Stimulated activated CD4-positive, alpha-beta T cell treated with anti-CD3 and anti-CD28 coated beads, TNF-alpha, amount 100 ng/mL, for 1 hour (primary cell): ENCODE results near the gene TPI1.
A peak's percentile ranks its signal among the peaks of the same experiment; 100 is the strongest.
"Not testable (repeated sequence)": the region's sequence is repeated elsewhere in the genome, so short reads cannot be mapped to it uniquely, and the experiment has no call there.

Experiments
- DNase-seq, 3 donors: peaks; one replicate each; pipeline ENCODE4 v3.0.0-alpha.2; 2020; ENCODE audit warnings: low read depth in 3 of 3, low spot score in 1 of 3

The TPI1 gene

GRCh38 chr12:6868211-6869048, 1.1 kb downstream of the TPI1 start:
- DNase-seq, result no peak

DNA sequence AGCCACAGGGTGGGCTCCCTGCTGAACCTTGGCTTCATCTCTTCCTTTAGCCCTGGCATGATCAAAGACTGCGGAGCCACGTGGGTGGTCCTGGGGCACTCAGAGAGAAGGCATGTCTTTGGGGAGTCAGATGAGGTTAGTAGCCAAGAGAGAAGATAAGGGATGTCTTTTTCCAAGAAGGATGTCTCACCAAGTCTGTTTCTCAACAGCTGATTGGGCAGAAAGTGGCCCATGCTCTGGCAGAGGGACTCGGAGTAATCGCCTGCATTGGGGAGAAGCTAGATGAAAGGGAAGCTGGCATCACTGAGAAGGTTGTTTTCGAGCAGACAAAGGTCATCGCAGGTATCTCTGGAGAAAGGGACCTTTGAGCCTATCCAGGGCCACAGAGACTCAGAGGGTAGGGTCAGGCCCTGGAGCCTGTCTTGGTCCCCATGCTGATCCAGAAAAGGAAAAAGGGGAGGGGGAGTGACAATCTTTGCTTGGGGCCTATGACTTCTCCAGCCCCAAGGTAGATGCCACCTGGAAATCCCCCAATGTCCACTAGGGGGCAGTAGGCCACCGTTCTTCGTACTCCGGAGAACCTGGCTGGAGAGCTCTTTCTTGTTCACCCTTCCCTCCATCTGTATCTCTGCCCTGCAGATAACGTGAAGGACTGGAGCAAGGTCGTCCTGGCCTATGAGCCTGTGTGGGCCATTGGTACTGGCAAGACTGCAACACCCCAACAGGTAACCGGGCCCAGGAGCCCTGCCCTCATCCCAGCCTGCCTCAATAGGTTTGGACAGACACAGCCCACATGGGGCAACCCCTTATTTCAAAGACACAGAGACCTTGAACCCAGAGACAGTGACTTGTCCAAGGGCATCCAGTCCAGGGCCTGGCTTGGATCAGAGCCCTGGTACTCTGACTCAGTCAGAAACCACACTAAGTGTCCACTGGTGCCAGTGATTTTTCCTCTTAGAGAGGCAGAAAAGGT, 2.0 kb downstream of the TPI1 start:
- DNase-seq, result peak; percentile 71

GRCh38 chr12:6870304-6870703, 3.0 kb downstream of the TPI1 start:
- DNase-seq, result not testable (repeated sequence)

DNA sequence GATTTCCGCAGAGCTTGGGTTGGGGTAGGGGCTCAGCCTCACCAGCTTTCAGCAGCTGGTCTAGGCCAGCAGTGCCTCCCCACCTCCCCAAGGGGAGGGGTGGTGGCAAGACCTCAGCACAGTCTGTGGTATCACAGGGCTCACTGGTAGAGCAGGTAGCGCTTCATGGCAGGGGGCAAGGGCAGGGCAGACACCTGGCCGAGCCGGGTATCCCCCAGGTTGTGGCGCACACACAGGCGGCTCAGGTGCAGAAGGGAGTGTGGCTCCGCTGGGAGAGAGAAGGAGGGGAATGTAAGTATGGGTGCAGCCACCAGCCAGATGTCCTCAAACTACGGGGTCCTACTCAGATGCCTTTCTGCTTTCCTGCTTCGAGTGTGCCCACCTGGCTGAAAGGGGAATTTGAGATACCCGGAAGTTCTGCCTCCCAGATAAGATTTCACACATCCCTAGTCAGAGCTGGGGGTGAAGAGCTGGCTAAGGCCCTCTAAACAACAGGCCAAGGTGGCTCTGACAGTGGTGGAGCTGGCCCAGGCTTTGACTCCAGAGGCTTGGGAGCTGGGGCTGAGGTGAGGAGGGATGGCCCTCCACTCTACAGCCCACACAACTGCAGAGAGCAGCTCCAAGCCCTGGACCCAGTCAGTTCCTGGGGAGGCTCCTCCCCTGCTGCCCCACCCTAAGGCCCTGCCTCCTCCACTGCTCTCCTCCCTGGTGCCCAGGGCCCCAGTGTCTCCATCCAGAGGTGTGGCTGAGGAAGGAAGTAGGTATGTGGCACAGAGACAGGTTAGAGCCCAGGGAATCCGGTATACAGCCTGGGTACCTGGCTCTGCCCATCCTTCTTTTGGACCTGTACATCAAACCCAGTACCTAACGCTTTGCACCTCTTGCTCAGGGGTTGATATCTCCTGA, 4.0 kb downstream of the TPI1 start:
- DNase-seq, result no peak

DNA sequence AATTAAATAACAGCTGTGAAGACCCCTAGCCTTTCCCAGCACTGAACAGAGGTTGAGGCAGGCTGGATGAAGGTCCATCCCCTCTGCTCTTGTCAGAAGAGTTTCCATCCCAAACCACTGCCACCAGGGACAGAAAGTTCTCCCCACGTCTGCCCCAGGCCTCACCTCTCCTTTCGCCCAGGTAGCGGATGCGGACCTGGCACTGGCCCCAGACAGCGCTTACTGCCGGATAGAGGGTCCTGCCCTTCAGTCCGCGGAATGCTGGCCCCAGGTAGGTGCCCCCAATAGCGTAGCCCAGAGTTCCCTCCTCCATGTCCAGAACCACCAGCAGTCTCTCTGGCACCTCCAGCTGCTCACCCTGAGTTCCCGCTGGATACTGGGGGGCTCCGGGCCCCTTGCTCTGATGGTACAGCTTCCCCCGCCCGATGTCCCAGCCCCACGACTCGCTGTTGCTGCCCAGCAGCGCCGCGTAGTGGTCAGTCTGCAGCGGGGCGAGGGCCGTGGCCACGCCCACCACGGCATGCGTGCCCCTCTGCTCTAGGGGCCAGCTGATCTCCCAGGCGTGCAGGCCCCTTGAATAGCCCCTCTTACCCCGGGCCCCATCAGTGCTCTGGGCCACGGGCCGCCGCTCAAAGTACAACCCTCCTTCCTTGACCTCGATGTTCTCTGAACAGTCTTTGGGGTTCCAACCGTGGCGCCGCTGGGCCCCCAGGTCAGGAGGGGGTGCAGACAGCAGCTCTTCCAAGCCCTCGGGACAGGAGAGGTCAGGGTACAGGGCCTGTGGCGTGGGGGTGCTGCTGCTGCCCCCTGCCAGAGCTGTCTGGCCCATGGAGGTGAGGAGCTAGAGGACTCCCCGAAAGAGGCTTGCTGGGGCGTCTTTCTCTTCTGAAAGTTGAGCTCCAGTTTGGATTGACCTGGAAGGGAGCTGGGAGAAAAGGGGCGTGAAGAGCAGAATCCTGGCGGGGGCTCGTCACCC, 5.0 kb downstream of the TPI1 start:
- peak in 2 of 3 donors; percentile 70 to 81 for DNase-seq

DNA sequence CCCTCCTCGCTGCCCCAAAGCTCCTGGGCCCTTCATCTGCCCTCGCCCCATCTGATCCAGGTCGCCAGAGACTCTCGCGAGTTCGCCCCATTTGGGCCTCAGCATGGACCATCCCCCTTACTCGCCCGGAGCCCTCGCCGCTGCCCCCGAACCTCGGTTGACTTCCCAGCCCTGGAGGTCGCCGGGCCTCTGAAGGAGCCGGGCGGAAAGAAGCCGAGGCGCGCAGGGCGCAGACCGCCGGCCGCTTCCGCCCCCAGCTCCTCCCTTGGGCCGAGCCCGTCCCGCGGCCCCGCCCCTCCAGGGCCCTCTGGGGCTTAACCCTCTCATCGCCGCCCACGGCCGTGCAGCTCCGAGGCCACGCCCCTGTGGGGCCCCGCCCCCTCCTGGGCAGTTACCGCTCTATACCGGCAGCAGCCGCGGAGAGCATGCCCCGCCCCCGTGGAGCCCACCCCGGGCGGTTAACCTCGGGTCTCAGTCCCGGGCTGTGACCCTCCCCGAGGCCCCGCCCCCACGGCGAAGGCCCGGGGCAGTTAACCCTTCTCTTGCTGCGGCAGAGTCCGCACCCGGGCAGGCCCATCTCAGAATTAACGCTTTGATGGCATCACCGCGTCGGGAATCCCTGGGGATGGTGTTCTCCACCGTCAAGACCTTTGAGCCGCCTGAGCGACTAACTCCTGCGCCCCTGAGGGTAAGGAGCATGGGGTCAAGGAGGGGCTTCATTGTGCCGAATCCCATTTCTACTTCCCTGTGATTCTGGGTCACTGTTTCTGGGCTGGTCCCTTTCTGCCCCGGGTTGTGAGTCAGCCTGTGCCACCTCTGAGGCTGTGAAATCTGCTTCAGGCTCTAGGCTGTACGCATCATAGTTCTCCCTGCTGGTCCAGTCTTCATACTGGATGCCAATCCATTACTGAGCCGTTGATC, 6.0 kb downstream of the TPI1 start, which contains the start of gene SPSB2:
Gene SPSB2, minus strand, starts transcription at position 210 of the 921 bp plus-strand sequence. CDS start 402 bp downstream, outside the sequence.
- peak; percentile 96 to 99 (median 96) for DNase-seq

DNA sequence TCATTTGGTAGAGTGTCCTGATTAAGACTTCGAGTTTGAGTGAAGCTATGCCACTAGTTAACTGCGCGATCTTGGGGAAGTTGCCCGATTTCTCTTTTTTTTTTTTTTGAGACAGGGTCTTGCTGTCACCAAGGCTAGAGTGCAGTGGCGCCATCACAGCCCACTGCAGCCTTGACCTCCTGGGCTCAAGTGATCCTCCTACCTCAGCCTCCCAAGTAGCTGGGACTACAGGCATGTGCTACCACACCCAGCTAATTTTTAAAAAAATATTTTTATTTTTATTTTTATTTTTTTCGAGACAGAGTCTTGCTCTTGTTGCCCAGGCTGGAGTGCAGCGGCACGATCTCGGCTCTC, 6.7 kb downstream of the TPI1 start:
- DNase-seq, result not testable (repeated sequence)

DNA sequence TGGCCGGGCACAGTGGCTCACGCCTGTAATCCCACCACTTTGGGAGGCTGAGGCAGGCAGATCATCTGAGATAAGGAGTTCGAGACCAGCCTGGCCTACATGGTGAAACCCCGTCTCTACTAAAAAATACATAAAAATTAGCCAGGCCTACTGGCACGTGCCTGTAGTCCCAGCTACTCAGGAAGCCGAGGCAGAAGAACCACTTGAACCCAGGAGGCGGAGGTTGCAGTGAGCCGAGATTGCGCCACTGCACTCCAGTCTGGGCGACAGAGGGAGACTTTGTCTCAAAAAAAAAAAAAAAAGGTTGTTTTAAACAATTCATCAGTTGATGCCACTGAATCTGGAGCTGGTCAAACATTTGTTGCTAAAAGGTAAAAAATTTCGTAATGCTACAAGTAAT, 12.5 kb downstream of the TPI1 start:
- not testable (repeated sequence) for DNase-seq

DNA sequence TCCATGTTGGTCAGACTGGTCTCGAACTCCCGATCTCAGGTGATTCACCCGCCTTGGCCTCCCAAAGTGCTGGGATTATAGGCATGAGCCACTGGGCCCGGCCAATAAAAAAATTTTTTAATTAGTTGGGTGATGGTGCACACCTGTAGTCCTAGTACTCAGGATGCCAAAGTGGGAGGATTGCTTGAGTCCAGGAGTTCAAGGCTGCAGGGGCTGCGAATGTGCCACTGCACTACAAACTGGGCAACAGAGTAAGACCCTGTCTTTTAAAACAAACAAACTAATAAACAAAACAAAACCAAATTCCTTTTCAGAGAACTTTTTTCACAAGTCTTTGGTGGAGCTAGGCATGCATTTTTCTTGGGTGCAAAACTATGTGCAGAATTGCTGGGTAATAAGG, 15.9 kb downstream of the TPI1 start:
- no peak for DNase-seq

DNA sequence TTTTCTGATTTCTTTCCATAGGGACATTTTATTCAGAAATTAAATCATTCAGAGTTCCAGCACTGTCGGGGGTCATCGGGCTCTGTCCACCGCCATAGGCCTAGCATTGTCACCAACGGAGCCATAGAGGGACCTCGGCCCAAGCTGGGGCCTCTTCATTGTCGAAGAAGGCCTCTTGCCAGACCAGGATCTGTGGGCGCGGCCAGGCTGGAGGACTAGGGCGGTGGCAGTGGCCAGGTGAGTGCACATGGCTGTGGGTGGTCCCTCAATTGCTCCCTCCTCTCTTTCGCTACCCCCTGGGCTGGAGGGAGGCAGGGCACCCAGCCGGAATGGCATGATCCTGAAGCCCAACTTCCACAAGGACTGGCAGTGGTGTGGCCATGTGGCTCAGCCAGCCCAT, 16.4 kb downstream of the TPI1 start:
- DNase-seq, result no peak

DNA sequence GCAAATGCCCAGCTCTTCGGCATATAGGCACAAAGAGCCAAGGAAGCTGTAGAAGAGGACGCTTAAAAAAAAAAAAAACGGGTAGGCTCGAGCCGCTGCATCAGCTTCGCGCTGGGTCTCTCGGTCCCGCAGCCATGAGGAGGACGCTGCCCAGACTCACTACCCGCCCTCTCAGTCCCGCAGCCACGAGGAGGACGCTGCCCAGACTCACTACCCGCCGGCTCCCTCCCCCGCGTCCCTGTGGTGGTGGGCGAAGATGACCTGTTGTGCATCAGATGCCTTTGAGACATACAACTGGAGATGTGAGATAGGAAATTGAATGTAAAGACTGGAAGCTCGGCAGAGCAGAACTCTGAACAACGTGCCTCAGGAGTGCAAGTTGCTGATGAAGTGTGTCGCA, 17.2 kb downstream of the TPI1 start:
- no peak for DNase-seq

GRCh38 chr12:6886206-6886999, 19.1 kb downstream of the TPI1 start:
- not testable (repeated sequence) for DNase-seq

DNA sequence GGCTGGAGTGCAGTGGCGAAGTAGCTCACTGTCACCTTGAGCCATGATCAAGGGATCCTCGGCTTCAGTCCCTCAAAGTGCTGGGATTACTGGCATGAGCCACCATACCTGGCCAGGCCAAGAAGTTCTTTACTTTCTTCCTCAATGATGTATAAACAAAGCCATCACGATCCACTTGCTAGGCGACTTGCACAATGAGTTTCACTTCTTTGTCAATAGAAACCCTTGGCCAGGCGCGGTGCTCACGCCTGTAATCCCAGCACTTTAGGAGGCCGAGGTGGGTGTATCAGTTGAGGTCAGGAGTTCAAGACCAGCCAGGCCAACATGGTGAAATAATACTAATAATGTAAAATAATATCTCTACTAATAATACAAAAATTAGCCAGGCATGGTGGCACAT, 20.1 kb downstream of the TPI1 start:
- DNase-seq, result no peak

DNA sequence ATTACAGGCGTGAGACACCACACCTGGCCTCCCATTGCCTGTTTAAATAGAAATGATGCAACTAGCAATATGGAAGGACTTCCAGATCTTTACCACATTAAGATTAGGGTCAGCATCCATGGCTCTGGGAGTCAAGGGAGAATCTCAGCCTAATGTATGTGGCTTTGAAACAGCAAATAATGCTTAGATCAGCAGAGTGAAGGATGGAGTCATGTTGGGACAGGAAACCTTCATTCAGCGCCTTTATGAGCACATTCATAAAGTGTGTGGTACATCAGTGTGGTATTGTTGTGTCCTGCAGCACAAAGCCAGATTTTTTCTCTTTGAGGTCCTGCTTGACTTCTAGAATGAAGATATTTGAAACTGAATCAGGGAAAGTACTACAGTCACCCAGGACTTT, 21.0 kb downstream of the TPI1 start:
- DNase-seq, result no peak

- DNase-seq, result not testable (repeated sequence)
Measured at GRCh38 chr12:6888794-6889193, 21.5 kb downstream of the TPI1 start.

GRCh38 chr12:6889775-6890573, 22.6 kb downstream of the TPI1 start:
- DNase-seq, result not testable (repeated sequence)
